Right lobe of liver (tissue), 6 donors: ENCODE data around the gene PLXNC1. TPM values are rescaled to one million over a fixed set of nuclear protein-coding genes. Genes with fewer than 3 reads are reported as not detected.
A peak's percentile ranks its signal among the peaks of the same experiment; 100 is the strongest.

Source experiments
- ATAC-seq, 4 donors: fragments of 200-7000 bp; cut with Tn5 transposase; one replicate each; pipeline ENCODE4 v1.9.1; 2020; ENCODE audit warnings: mild to moderate bottlenecking in 4 of 4, moderate library complexity in 4 of 4
- DNase-seq, 3 donors: peaks; one replicate each; pipeline ENCODE4 v3.0.0-alpha.2; 2020
- H3K27ac ChIP-seq, 3 donors: fragments of 200-600 bp; one replicate each; pipeline ENCODE4 v1.8.0; 2022
- H3K27me3 ChIP-seq, 2 donors: fragments of 200-600 bp; one replicate each; pipeline ENCODE4 v1.8.0; 2022
- H3K36me3 ChIP-seq, 4 donors: fragments of 200-600 bp; sonication (generic) in 1 of 4; one replicate each; pipeline versions ENCODE4 v1.5.1 to v1.8.0; 2017 to 2022; ENCODE audit warnings: control low read depth in 1 of 4
- H3K4me1 ChIP-seq, 4 donors: fragments of 200-600 bp; sonication (generic) in 1 of 4; one replicate each; pipeline versions ENCODE4 v1.5.1 to v1.8.0; 2017 to 2022; ENCODE audit warnings: control low read depth in 1 of 4
- H3K4me3 ChIP-seq, 3 donors: fragments of 200-600 bp; one replicate each; pipeline ENCODE4 v1.8.0; 2022
- H3K9me3 ChIP-seq, 4 donors: fragments of 200-600 bp; sonication (generic) in 1 of 4; one replicate each; pipeline versions ENCODE4 v1.5.1 to v1.8.0; 2017 to 2022; ENCODE audit warnings: control low read depth in 1 of 4
- CTCF ChIP-seq, 4 donors: fragments of 200-600 bp in 3 of 4; fragments of 450-650 bp in 1 of 4; IDR thresholded peaks; one replicate each; pipeline versions ENCODE4 v1.5.1 to v1.8.0; 2016 to 2022; ENCODE audit warnings: antibody characterized with exemption in 4 of 4, mild to moderate bottlenecking in 2 of 4
- POLR2A ChIP-seq: fragments of 450-650 bp; IDR thresholded peaks from one replicate; pipeline ENCODE4 v1.6.1; 2017; ENCODE audit warnings: antibody characterized with exemption, mild to moderate bottlenecking
- WGBS: methylation state at CpG from one replicate; pipeline ENCODE4 v1.1.6; 2018; ENCODE audit warnings: low coverage, low lambda C conversion rate; ENCODE audit not compliant: insufficient coverage; ENCODE audit errors: missing lambda C conversion rate; 5-methylcytosine and 5-hydroxymethylcytosine counted together
- intact Hi-C, 2 donors: fragments of 100-400 bp; cut with DNase I; formaldehyde crosslinking; loops; one replicate each; pipeline versions ENCODE4 v1.11.2 to v1.14.1; 2022
- total RNA-seq, 6 experiments: library from RNA; depleted of rRNA in 2 of 6; stranded (reverse); fragments of >200 nt in 2 of 6; fragmentation: NEBNext Ultra II Directional in 3 of 6; extraction: Animal tissue kit (Norgen Biotek cat#: 25700) in 3 of 6; gene quantifications; one replicate each; pipeline versions ENCODE4 v1.1.0 to v1.2.4, GENCODE V29; 2016 to 2023
- donor health status: DM: no; HTN: yes; CAD: no.
- donor health status: DM: no; HTN: no; CAD: no.
- donor health status: DM: no; HTN: no; CAD: no.
- donor health status: DM: no; HTN: yes; CAD: no.
- donor health status: DM: no; HTN: yes; CAD: no.

PLXNC1 gene
- total RNA-seq, 6 experiments from 2014 or later, result 1.6 to 7.0 (median 3.5) TPM

- Histone ChIP-seq H3K27me3 (no peaks in the 10 kb centered on the region), H3K9me3 (no peaks in the 10 kb centered on the region), H3K4me1 (no peaks in the 10 kb centered on the region), H3K36me3 (no peaks in the 10 kb centered on the region), H3K4me3 (no peak overlapping the region), H3K27ac (peak overlapping the region in 2 of 3 donors; percentile 33 to 48)
- ATAC-seq (no peak), DNase-seq (no peak)
- 92% methylated on average over 3 of the region's 3 CpGs for WGBS
- TF ChIP-seq CTCF (IDR thresholded peaks at IDR 0.05) (no peak), POLR2A (no peak)
- intact Hi-C loops, result no loop called here
Observed at GRCh38 chr12:94261786-94262185, 113.4 kb downstream of the PLXNC1 start.

- H3K36me3 ChIP-seq, result no peaks in the 10 kb centered on the region
- peak; percentile 63 to 71 (median 70) for DNase-seq
- H3K27ac ChIP-seq, result peak overlapping the region; percentile 1 to 56 (median 51)
- intact Hi-C loops, result no loop called here
- no peaks in the 10 kb centered on the region for H3K4me1 ChIP-seq
- no peaks in the 10 kb centered on the region for H3K9me3 ChIP-seq
- peak; percentile 77 to 84 (median 80) for ATAC-seq
- no peak for TF ChIP-seq POLR2A
- no peak for TF ChIP-seq CTCF (IDR thresholded peaks at IDR 0.05)
- no peaks in the 10 kb centered on the region for H3K27me3 ChIP-seq
- WGBS, result 47% methylated on average over 3 of the region's 17 CpGs
- peak overlapping the region in 2 of 3 donors; percentile 22 to 40 for H3K4me3 ChIP-seq
Observed at GRCh38 chr12:94262228-94263010, 114.0 kb downstream of the PLXNC1 start.

GRCh38 chr12:94263011-94263811, 114.8 kb downstream of the PLXNC1 start:
- H3K4me3 ChIP-seq, result peak overlapping the region in 1 of 3 donors; percentile 22
- H3K9me3 ChIP-seq, result no peaks in the 10 kb centered on the region
- H3K27me3 ChIP-seq, result no peaks in the 10 kb centered on the region
- intact Hi-C loops, result no loop called here
- no peak for DNase-seq
- H3K27ac ChIP-seq, result peak overlapping the region; percentile 1 to 56 (median 51)
- WGBS, result 57% methylated on average over 2 of the region's 14 CpGs
- no peaks in the 10 kb centered on the region for H3K36me3 ChIP-seq
- TF ChIP-seq CTCF (IDR thresholded peaks at IDR 0.05), result no peak
- TF ChIP-seq POLR2A, result no peak
- peak; percentile 20 to 46 (median 32) for ATAC-seq
- H3K4me1 ChIP-seq, result no peaks in the 10 kb centered on the region

- ATAC-seq (peak in 1 of 4 donors; percentile 5), DNase-seq (no peak)
- Histone ChIP-seq H3K36me3 (no peaks in the 10 kb centered on the region), H3K27ac (no peak overlapping the region), H3K27me3 (no peaks in the 10 kb centered on the region), H3K4me3 (no peak overlapping the region), H3K4me1 (no peaks in the 10 kb centered on the region), H3K9me3 (no peaks in the 10 kb centered on the region)
- WGBS, result 80% methylated on average over 13 of the region's 20 CpGs
- intact Hi-C loops, result no loop called here
- TF ChIP-seq CTCF (IDR thresholded peaks at IDR 0.05), result no peak
- no peak for TF ChIP-seq POLR2A
Observed at GRCh38 chr12:94263905-94264561, 115.7 kb downstream of the PLXNC1 start.
